Upper lobe of left lung (tissue), 6 donors: ENCODE data around the gene TIGD3. TPM values are rescaled to one million over a fixed set of nuclear protein-coding genes. Genes with fewer than 3 reads are reported as not detected.

Source experiments
- ATAC-seq, 2 donors: fragments of 200-7000 bp; cut with Tn5 transposase; one replicate each; pipeline ENCODE4 v1.9.1; 2022; ENCODE audit warnings: mild to moderate bottlenecking in 2 of 2, moderate library complexity in 2 of 2; ENCODE audit not compliant: low FRiP score in 2 of 2
- DNase-seq, 2 donors: peaks; one replicate each; pipeline ENCODE4 v3.0.0-alpha.2; 2019 to 2020
- H3K27ac ChIP-seq, 4 donors: fragments of 200-600 bp; sonication (generic); one replicate each; pipeline ENCODE4 v1.5.1; 2016 to 2019
- H3K27me3 ChIP-seq, 4 donors: fragments of 200-600 bp; sonication (generic); one replicate each; pipeline ENCODE4 v1.5.1; 2017 to 2019
- H3K36me3 ChIP-seq, 4 donors: fragments of 200-600 bp; sonication (generic); one replicate each; pipeline ENCODE4 v1.5.1; 2016 to 2019
- H3K4me1 ChIP-seq, 4 donors: fragments of 200-600 bp; sonication (generic); one replicate each; pipeline ENCODE4 v1.5.1; 2018 to 2019
- H3K4me3 ChIP-seq, 4 donors: fragments of 200-600 bp; sonication (generic); one replicate each; pipeline ENCODE4 v1.5.1; 2017 to 2019; ENCODE audit warnings: mild to moderate bottlenecking in 2 of 4, moderate library complexity in 1 of 4
- H3K9me3 ChIP-seq, 4 donors: fragments of 200-600 bp; sonication (generic); one replicate each; pipeline ENCODE4 v1.5.1; 2018 to 2019
- EP300 ChIP-seq, 4 donors: sonication (generic); formaldehyde crosslinking; IDR thresholded peaks; one replicate each; pipeline ENCODE4 v1.5.1; 2017; ENCODE audit warnings: antibody characterized with exemption in 4 of 4, control low read depth in 2 of 4
- POLR2A ChIP-seq, 4 donors: fragments of 450-650 bp; IDR thresholded peaks; one replicate each; pipeline ENCODE4 v1.5.1; 2016 to 2017; ENCODE audit warnings: antibody characterized with exemption in 4 of 4, mild to moderate bottlenecking in 2 of 4
- POLR2AphosphoS5 ChIP-seq, 2 donors: sonication (generic); formaldehyde crosslinking; IDR thresholded peaks; one replicate each; pipeline ENCODE4 v1.5.1; 2017; ENCODE audit warnings: antibody characterized with exemption in 2 of 2
- WGBS, 2 donors: methylation state at CpG; one replicate each; pipeline ENCODE4 v1.1.5; 2017 to 2018; 5-methylcytosine and 5-hydroxymethylcytosine counted together
- total RNA-seq, 6 donors: library from RNA; depleted of rRNA in 4 of 6; stranded (reverse); fragments of >200 nt in 4 of 6; gene quantifications; one replicate each; pipeline versions ENCODE4 v1.1.0 to v1.2.1, GENCODE V29; 2016 to 2021
- TF ChIP-seq, protein P1 (sequence below), 6 experiments: fragments of 450-650 bp in 4 of 6; fragments of 200-600 bp in 2 of 6; sonication (generic) in 2 of 6; IDR thresholded peaks; one replicate each; pipeline ENCODE4 v1.5.1; 2016 to 2019; ENCODE audit warnings: antibody characterized with exemption in 6 of 6
- donor health status: DM: no; HTN: no; CAD: no; lungs with moderate emphysema.
- donor health status: DM: no; HTN: yes; CAD: no; lungs with severe emphysema.

The TIGD3 gene
- total RNA-seq, 6 donors from 2014 or later: 0.15 to 0.51 (median 0.35) TPM; not detected in 2

- no peaks in the 10 kb centered on the region for H3K27me3 ChIP-seq
- ATAC-seq: peak in 1 of 2 donors; percentile 24
- no peak for DNase-seq
- no peaks in the 10 kb centered on the region for H3K9me3 ChIP-seq
- H3K4me3 ChIP-seq: no peak overlapping the region
- TF ChIP-seq, protein P1, sequence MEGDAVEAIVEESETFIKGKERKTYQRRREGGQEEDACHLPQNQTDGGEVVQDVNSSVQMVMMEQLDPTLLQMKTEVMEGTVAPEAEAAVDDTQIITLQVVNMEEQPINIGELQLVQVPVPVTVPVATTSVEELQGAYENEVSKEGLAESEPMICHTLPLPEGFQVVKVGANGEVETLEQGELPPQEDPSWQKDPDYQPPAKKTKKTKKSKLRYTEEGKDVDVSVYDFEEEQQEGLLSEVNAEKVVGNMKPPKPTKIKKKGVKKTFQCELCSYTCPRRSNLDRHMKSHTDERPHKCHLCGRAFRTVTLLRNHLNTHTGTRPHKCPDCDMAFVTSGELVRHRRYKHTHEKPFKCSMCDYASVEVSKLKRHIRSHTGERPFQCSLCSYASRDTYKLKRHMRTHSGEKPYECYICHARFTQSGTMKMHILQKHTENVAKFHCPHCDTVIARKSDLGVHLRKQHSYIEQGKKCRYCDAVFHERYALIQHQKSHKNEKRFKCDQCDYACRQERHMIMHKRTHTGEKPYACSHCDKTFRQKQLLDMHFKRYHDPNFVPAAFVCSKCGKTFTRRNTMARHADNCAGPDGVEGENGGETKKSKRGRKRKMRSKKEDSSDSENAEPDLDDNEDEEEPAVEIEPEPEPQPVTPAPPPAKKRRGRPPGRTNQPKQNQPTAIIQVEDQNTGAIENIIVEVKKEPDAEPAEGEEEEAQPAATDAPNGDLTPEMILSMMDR (IDR thresholded peaks at IDR 0.05): no peak
- TF ChIP-seq EP300 (IDR thresholded peaks at IDR 0.05) (no peak), POLR2A (IDR thresholded peaks at IDR 0.05) (no peak), POLR2AphosphoS5 (IDR thresholded peaks at IDR 0.05) (no peak)
- 63 to 66% methylated on average over 5 of the region's 5 CpGs for WGBS, 2 donors
- H3K36me3 ChIP-seq: peaks cover 0 to 6% (median 0%) of the 10 kb centered on the region in 4 donors
- H3K27ac ChIP-seq: peak overlapping the region; percentile 21 to 75 (median 69)
- H3K4me1 ChIP-seq: peaks cover 47 to 57% (median 55%) of the 10 kb centered on the region in 4 donors
Observed at GRCh38 chr11:65309006-65309405, 45.5 kb upstream of the TIGD3 start.

DNA sequence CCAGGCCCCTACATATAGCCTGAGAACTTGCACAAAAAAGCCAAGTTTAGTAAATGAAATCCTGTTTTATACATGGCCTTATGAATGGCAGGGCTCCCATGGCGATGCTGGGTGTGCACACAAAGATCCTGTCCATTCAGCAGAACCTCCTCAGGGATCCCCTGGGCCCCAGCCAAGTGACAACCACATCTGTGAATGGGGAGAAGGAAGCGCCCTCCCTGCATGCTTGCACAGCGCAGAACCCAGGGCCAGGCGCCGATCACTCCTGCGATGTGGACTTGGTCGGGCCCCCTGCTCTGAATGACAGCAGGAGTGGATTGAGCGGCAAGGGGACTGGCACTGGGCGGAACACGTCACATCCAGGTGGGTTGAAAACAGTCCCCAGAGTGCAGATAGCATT, 44.3 kb upstream of the TIGD3 start:
- Histone ChIP-seq H3K36me3 (peaks cover 0 to 3% (median 0%) of the 10 kb centered on the region in 4 donors), H3K9me3 (no peaks in the 10 kb centered on the region), H3K27ac (peak overlapping the region in 1 of 4 donors; percentile 41), H3K4me3 (no peak overlapping the region), H3K4me1 (peaks cover 49 to 66% (median 61%) of the 10 kb centered on the region in 4 donors), H3K27me3 (no peaks in the 10 kb centered on the region)
- WGBS, 2 donors: 50 to 67% methylated on average over 1 to 10 of the region's 10 CpGs
- ATAC-seq: no peak
- peak; percentile 32 to 43 for DNase-seq
- TF ChIP-seq, protein P1 (IDR thresholded peaks at IDR 0.05): no peak
- no peak for TF ChIP-seq POLR2A (IDR thresholded peaks at IDR 0.05)

GRCh38 chr11:65310736-65311135, 43.8 kb upstream of the TIGD3 start:
- H3K27me3 ChIP-seq: no peaks in the 10 kb centered on the region
- peaks cover 50 to 71% (median 62%) of the 10 kb centered on the region in 4 donors for H3K4me1 ChIP-seq
- WGBS, 2 donors: 69 to 86% methylated on average over 1 to 5 of the region's 6 CpGs
- no peak for DNase-seq
- TF ChIP-seq EP300 (IDR thresholded peaks at IDR 0.05): no peak
- no peak for TF ChIP-seq POLR2AphosphoS5 (IDR thresholded peaks at IDR 0.05)
- TF ChIP-seq, protein P1 (IDR thresholded peaks at IDR 0.05): no peak
- TF ChIP-seq POLR2A (IDR thresholded peaks at IDR 0.05): no peak
- ATAC-seq: no peak
- no peak overlapping the region for H3K4me3 ChIP-seq
- H3K27ac ChIP-seq: peak overlapping the region in 2 of 4 donors; percentile 35 to 41
- H3K36me3 ChIP-seq: no peaks in the 10 kb centered on the region
- H3K9me3 ChIP-seq: no peaks in the 10 kb centered on the region

- H3K27ac ChIP-seq: peak overlapping the region in 1 of 4 donors; percentile 35
- H3K4me1 ChIP-seq: peaks cover 55 to 74% (median 64%) of the 10 kb centered on the region in 4 donors
Observed at GRCh38 chr11:65311170-65311678, 43.3 kb upstream of the TIGD3 start.

DNA sequence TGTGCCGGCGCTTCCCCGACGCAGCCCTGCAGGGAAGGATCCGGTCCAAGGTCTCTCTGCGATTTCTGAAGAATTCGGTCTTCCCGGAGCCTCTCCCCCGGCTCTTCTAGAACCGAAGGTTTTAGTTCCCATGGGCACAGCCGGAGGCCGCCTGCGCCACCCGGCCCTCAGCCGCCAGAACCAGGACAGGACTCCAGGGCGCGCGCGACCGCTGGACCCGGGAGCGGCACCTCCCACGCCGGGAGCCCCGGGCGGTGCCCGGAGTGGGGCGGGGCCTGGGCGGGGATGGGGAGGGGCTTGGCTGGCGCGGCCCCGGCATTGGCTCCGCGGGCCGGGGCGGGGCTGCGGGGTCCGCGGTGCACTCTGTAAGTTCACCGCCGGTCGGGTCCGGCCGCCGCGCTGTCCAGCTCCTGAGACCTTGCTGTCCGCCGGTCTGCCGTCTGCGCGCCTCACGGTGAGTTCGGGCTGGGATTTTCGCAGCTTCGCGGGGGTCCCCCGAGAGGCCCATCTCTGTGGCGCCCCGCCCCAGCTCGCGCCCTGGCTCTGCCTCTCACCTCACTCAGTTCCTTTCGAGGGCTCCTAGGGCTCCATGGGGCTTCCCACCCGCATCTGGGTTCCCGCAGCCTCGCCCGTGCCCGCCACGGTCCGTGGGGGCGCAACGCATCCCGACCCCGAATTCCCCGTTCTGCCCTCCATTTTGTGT, 39.9 kb upstream of the TIGD3 start, which contains the start of gene CDC42EP2:
CDC42EP2 (plus strand) TSS at position 366 of the 703 bp plus-strand sequence. CDS start 6,033 bp downstream, outside the sequence.
- WGBS, 2 donors: 0 to 1% methylated on average over 24 to 47 of the region's 74 CpGs
- TF ChIP-seq POLR2A (IDR thresholded peaks at IDR 0.05) (peak in 3 of 4 donors; percentile 67 to 85 (median 77)), EP300 (IDR thresholded peaks at IDR 0.05) (no peak), POLR2AphosphoS5 (IDR thresholded peaks at IDR 0.05) (peak; percentile 70 to 92)
- TF ChIP-seq, protein P1 (IDR thresholded peaks at IDR 0.05): peak in 4 of 6 experiments; percentile 6 to 48 (median 37)
- Histone ChIP-seq H3K36me3 (peaks cover 0 to 2% (median 0%) of the 10 kb centered on the region in 4 donors), H3K4me3 (peak within 1 kb of the TSS; percentile 67 to 80 (median 74)), H3K27ac (peak within 1 kb of the TSS; percentile 90 to 93 (median 92)), H3K9me3 (no peaks in the 10 kb centered on the region), H3K27me3 (no peaks in the 10 kb centered on the region), H3K4me1 (peaks cover 51 to 76% (median 64%) of the 10 kb centered on the region in 4 donors)
- ATAC-seq (peak; percentile 91 to 92), DNase-seq (peak; percentile 93 to 98)

More at GRCh38 chr11:65311170-65311678, 43.3 kb upstream of the TIGD3 start:
- DNase-seq: peak in 1 of 2 donors; percentile 62
- TF ChIP-seq POLR2AphosphoS5 (IDR thresholded peaks at IDR 0.05) (peak; percentile 7 to 32), EP300 (IDR thresholded peaks at IDR 0.05) (no peak)
- Histone ChIP-seq H3K4me3 (no peak overlapping the region), H3K36me3 (no peaks in the 10 kb centered on the region), H3K9me3 (no peaks in the 10 kb centered on the region), H3K27me3 (no peaks in the 10 kb centered on the region)
- WGBS, 2 donors: 41 to 66% methylated on average over 4 to 5 of the region's 5 CpGs
- ATAC-seq: no peak
